H1 (cell line): ENCODE data around the gene RGS16. TPM values are rescaled to one million over a fixed set of nuclear protein-coding genes. Genes with fewer than 3 reads are reported as not detected.

Experiments used
- CTCF ChIA-PET: fragments of 300-600 bp; sonication (Branson Sonifier 250); formaldehyde crosslinking; loops from one replicate; lab custom pipeline; 2021; ENCODE audit not compliant: partially characterized antibody; lab: Charles Lee
- POLR2A ChIA-PET: fragments of 300-600 bp; sonication (Branson Sonifier 250); formaldehyde crosslinking; loops from one replicate; lab custom pipeline; 2021; ENCODE audit warnings: inconsistent platforms; ENCODE audit not compliant: partially characterized antibody; lab: Charles Lee
- DNase-seq, 2 experiments: peaks; one replicate each; pipeline versions ENCODE4 v3.0.0 to v3.0.0-alpha.2; 2010 to 2022; ENCODE audit warnings: low spot score in 2 of 2, low read depth in 1 of 2, mixed read lengths in 1 of 2
- FAIRE-seq: peaks from 2 replicates; lab custom pipeline; 2011; peaks lifted over from hg19 to GRCh38; lab: Jason Lieb, UNC
- H2AFZ ChIP-seq: 2 replicates; pipeline ENCODE4 v1.8.1; 2012; ENCODE audit warnings: low read length, inconsistent platforms
- H2AK5ac ChIP-seq: 2 replicates; pipeline ENCODE4 v1.6.1; 2013; ENCODE audit warnings: low read depth, low read length
- H2BK120ac ChIP-seq: replicated peaks from 2 replicates; pipeline ENCODE3; 2013; ENCODE audit warnings: low read depth, low read length, inconsistent platforms
- H2BK12ac ChIP-seq: 2 replicates; pipeline ENCODE4 v1.6.1; 2013; ENCODE audit warnings: low read depth, low read length
- H2BK15ac ChIP-seq: 2 replicates; pipeline ENCODE4 v1.6.1; 2013; ENCODE audit warnings: low read length
- H2BK20ac ChIP-seq: 2 replicates; pipeline ENCODE4 v1.6.1; 2013; ENCODE audit warnings: low read length
- H2BK5ac ChIP-seq: 2 replicates; pipeline ENCODE4 v1.6.1; 2013; ENCODE audit warnings: low read depth, low read length
- H3K14ac ChIP-seq: 2 replicates; pipeline ENCODE4 v1.6.1; 2013; ENCODE audit warnings: inconsistent platforms; ENCODE audit not compliant: insufficient read length
- H3K18ac ChIP-seq: 2 replicates; pipeline ENCODE4 v1.6.1; 2013; ENCODE audit warnings: low read length; ENCODE audit errors: extremely low read depth
- H3K23ac ChIP-seq: 2 replicates; pipeline ENCODE4 v1.6.1; 2013; ENCODE audit warnings: inconsistent platforms; ENCODE audit not compliant: insufficient read length
- H3K23me2 ChIP-seq: 2 replicates; pipeline ENCODE4 v1.6.1; 2013; ENCODE audit warnings: low read depth, low read length
- H3K27ac ChIP-seq: 2 replicates; pipeline ENCODE4 v1.6.1; 2011; ENCODE audit warnings: low read depth, low read length, inconsistent platforms
- H3K27me3 ChIP-seq, 4 experiments: replicated peaks in 1 of 4; 1 replicate in 1 of 4; 2 replicates in 3 of 4; pipeline versions ENCODE4 v1.6.1 to v1.8.1; 2011 to 2013; ENCODE audit warnings: low read length in 3 of 4, mild to moderate bottlenecking in 3 of 4, inconsistent platforms in 2 of 4, mixed read lengths in 2 of 4, moderate library complexity in 1 of 4; ENCODE audit not compliant: control insufficient read depth in 3 of 4, insufficient read depth in 3 of 4; ENCODE audit errors: extremely low read depth in 1 of 4
- H3K36me3 ChIP-seq, 4 experiments: 2 replicates each; pipeline versions ENCODE4 v1.6.1 to v1.8.1; 2011 to 2013; ENCODE audit warnings: mild to moderate bottlenecking in 4 of 4, low read length in 3 of 4, moderate library complexity in 2 of 4, control low read depth in 1 of 4, inconsistent platforms in 1 of 4; ENCODE audit not compliant: insufficient read depth in 4 of 4, control insufficient read depth in 2 of 4
- H3K4ac ChIP-seq: replicated peaks from 2 replicates; pipeline ENCODE3; 2013; ENCODE audit warnings: low read length, low read depth, mixed read lengths, inconsistent platforms; ENCODE audit not compliant: insufficient read length
- H3K4me1 ChIP-seq, 4 experiments: replicated peaks in 1 of 4; 1 replicate in 1 of 4; 2 replicates in 3 of 4; pipeline versions ENCODE4 v1.6.1 to v1.8.1; 2011 to 2013; ENCODE audit warnings: low read length in 3 of 4, inconsistent platforms in 2 of 4, mixed read lengths in 1 of 4; ENCODE audit not compliant: insufficient read depth in 4 of 4, control insufficient read depth in 3 of 4
- H3K4me2 ChIP-seq, 2 experiments: 2 replicates each; pipeline versions ENCODE4 v1.6.1 to v1.8.1; 2011 to 2013; ENCODE audit warnings: low read depth in 2 of 2, low read length in 2 of 2, control low read depth in 1 of 2, inconsistent platforms in 1 of 2, mild to moderate bottlenecking in 1 of 2; ENCODE audit not compliant: insufficient read depth in 1 of 2
- H3K4me3 ChIP-seq, 4 experiments: fragments of 200-600, 300-600 bp in 1 of 4; sonication (generic), shearing (Covaris generic), sonication (Bioruptor Twin) in 1 of 4; 2 replicates each; pipeline versions ENCODE4 v1.5.1 to v1.8.1; 2011 to 2016; ENCODE audit warnings: low read length in 4 of 4, low read depth in 3 of 4, control low read depth in 2 of 4, inconsistent platforms in 2 of 4, mild to moderate bottlenecking in 2 of 4, mixed read lengths in 1 of 4, moderate library complexity in 1 of 4; ENCODE audit not compliant: insufficient read depth in 2 of 4; ENCODE audit errors: extremely low read depth in 1 of 4
- H3K56ac ChIP-seq: replicated peaks from 2 replicates; pipeline ENCODE3; 2013; ENCODE audit warnings: low read depth, mild to moderate bottlenecking, mixed read lengths, low read length, inconsistent platforms; ENCODE audit not compliant: insufficient read length
- H3K79me1 ChIP-seq: 2 replicates; pipeline ENCODE4 v1.6.1; 2013; ENCODE audit warnings: low read depth, low read length, control low read depth
- H3K79me2 ChIP-seq, 2 experiments: 2 replicates each; pipeline versions ENCODE4 v1.6.1 to v1.8.1; 2012 to 2013; ENCODE audit warnings: low read length in 2 of 2, mild to moderate bottlenecking in 2 of 2, inconsistent platforms in 1 of 2; ENCODE audit not compliant: insufficient read depth in 2 of 2, control insufficient read depth in 1 of 2
- H3K9ac ChIP-seq, 4 experiments: replicated peaks in 1 of 4; 1 replicate in 1 of 4; 2 replicates in 3 of 4; pipeline versions ENCODE4 v1.6.1 to v1.8.1; 2011 to 2013; ENCODE audit warnings: low read depth in 3 of 4, low read length in 3 of 4, control low read depth in 2 of 4, mild to moderate bottlenecking in 2 of 4, moderate library complexity in 2 of 4, inconsistent platforms in 1 of 4; ENCODE audit errors: extremely low read depth in 1 of 4
- H3K9me3 ChIP-seq, 2 experiments: 2 replicates each; pipeline versions ENCODE4 v1.6.1 to v1.8.1; 2012 to 2013; ENCODE audit warnings: mild to moderate bottlenecking in 2 of 2, moderate library complexity in 2 of 2, control low read depth in 1 of 2, inconsistent platforms in 1 of 2, low read depth in 1 of 2, low read length in 1 of 2, mixed read lengths in 1 of 2; ENCODE audit not compliant: insufficient read depth in 2 of 2
- H4K20me1 ChIP-seq, 2 experiments: replicated peaks in 1 of 2; 2 replicates each; pipeline versions ENCODE3 to v1.8.1; 2011 to 2013; ENCODE audit warnings: inconsistent platforms in 2 of 2, low read length in 2 of 2, mild to moderate bottlenecking in 1 of 2; ENCODE audit not compliant: insufficient read depth in 2 of 2, control insufficient read depth in 1 of 2
- H4K5ac ChIP-seq: 2 replicates; pipeline ENCODE4 v1.6.1; 2013; ENCODE audit warnings: low read length, low read depth, mixed read lengths, inconsistent platforms; ENCODE audit not compliant: insufficient read length
- H4K8ac ChIP-seq: 2 replicates; pipeline ENCODE4 v1.8.0; 2013; ENCODE audit warnings: mild to moderate bottlenecking, moderate library complexity, low read length, inconsistent platforms; ENCODE audit not compliant: insufficient read depth; ENCODE audit errors: extremely low read depth
- H4K91ac ChIP-seq: replicated peaks from 2 replicates; pipeline ENCODE3; 2013; ENCODE audit warnings: low read length, mixed read lengths, inconsistent platforms; ENCODE audit not compliant: insufficient read length
- EP300 ChIP-seq, 2 experiments: IDR thresholded peaks; 1 replicate in 1 of 2; 2 replicates in 1 of 2; pipeline ENCODE4 v1.6.1; 2011 to 2012; ENCODE audit warnings: low read depth in 2 of 2, low read length in 2 of 2, mild to moderate bottlenecking in 2 of 2, borderline replicate concordance in 1 of 2, inconsistent platforms in 1 of 2, moderate library complexity in 1 of 2
- KDM1A ChIP-seq: fragments of 200-600, 300-600 bp; sonication (generic); IDR thresholded peaks from 2 replicates; pipeline ENCODE4 v1.7.1; 2016; ENCODE audit warnings: mild to moderate bottlenecking, low read length, borderline replicate concordance
- polyA plus RNA-seq, 7 experiments: library from polyadenylated mRNA; depleted of rRNA in 3 of 7; stranded (reverse) in 5 of 7; unstranded in 2 of 7; fragments of >200 nt in 5 of 7; fragments of 200-250 nt in 2 of 7; gene quantifications; 1 replicate in 5 of 7; 2 replicates in 1 of 7; 4 replicates in 1 of 7; pipeline versions ENCODE4 v1.2.1 to v1.2.3, GENCODE V29; 2011 to 2013; ENCODE audit warnings: missing spikeins in 2 of 7, mixed read lengths in 2 of 7
- total RNA-seq: library from RNA; stranded (reverse); fragmentation: NEBNext Ultra II Directional; extraction: Animal tissue kit (Norgen Biotek cat#: 25700); gene quantifications from 2 replicates; pipeline ENCODE4 v1.2.1, GENCODE V29; 2021

RGS16 gene
- total and polyA plus RNA-seq, 2 of the 8 experiments (the other 6 are each of a cell fraction or from before 2014, with no cell fraction given) = 5.7 to 9.8 TPM

GRCh38 chr1:182633031-182633430 is 28.8 kb upstream of the RGS16 start:
- Histone ChIP-seq H3K4me3 (no peak overlapping the region), H4K91ac (no peak overlapping the region), H3K79me1 (no peaks in the 10 kb centered on the region), H3K4ac (no peak overlapping the region), H3K56ac (no peak overlapping the region), H2BK15ac (no peak overlapping the region), H3K27me3 (no peaks in the 10 kb centered on the region), H3K4me2 (no peak overlapping the region), H2BK12ac (no peak overlapping the region), H2AFZ (no peak overlapping the region), H4K5ac (no peak overlapping the region), H3K23ac (no peak overlapping the region), H2BK20ac (no peak overlapping the region), H2BK5ac (no peak overlapping the region), H2BK120ac (no peak overlapping the region), H3K79me2 (no peaks in the 10 kb centered on the region), H3K27ac (no peak overlapping the region), H4K8ac (no peak overlapping the region), H4K20me1 (no peaks in the 10 kb centered on the region), H3K14ac (no peak overlapping the region), H3K9ac (no peak overlapping the region), H3K23me2 (no peaks in the 10 kb centered on the region; the same call in 1 of the 2 replicates), H2AK5ac (no peak overlapping the region), H3K18ac (no peak overlapping the region), H3K4me1 (peaks cover 6 to 19% (median 12%) of the 10 kb centered on the region in 4 experiments; a peak in 6 of 7 replicates), H3K9me3 (no peaks in the 10 kb centered on the region), H3K36me3 (no peaks in the 10 kb centered on the region)
- no peak for DNase-seq
- ChIA-PET CTCF (interaction anchor here (0.8 kb wide), 1 partner anchor 154 kb away, joined by 3 read pairs; no protein-coding TSS in a partner anchor), POLR2A (interaction anchor here (15.8 kb wide), 1 partner anchor 18 kb away, joined by 107 read pairs; no protein-coding TSS in a partner anchor)
- TF ChIP-seq KDM1A = peak; percentile 62; the same call in 1 of the 2 replicates
- TF ChIP-seq EP300 (IDR thresholded peaks at IDR 0.05; ENCODE audit: borderline replicate concordance in 1 of 2, low read depth in 2 of 2, low read length in 2 of 2) = no peak
- FAIRE-seq = no peak
